Measurements from ENCODE around the gene CPVL. TPM values are rescaled to one million over a fixed set of nuclear protein-coding genes. Genes with fewer than 3 reads are reported as not detected.

Gene CPVL
- total RNA-seq, 3 donors from 2014 or later, result 11.4 to 44.2 (median 13.4) TPM

- H3K27me3 ChIP-seq, result no peaks in the 10 kb centered on the region
- TF ChIP-seq POLR2A (IDR thresholded peaks at IDR 0.05), result no peak
- TF ChIP-seq CTCF (IDR thresholded peaks at IDR 0.05), result no peak
Measured at GRCh38 chr7:29043576-29043975, 102.8 kb downstream of the CPVL start.

GRCh38 chr7:29042824-29043231, 103.5 kb downstream of the CPVL start:
- DNase-seq (ENCODE audit: low spot score in 2 of 2), result no peak
- Histone ChIP-seq H3K4me3 (no peak overlapping the region), H3K27ac (no peak overlapping the region), H3K9me3 (no peaks in the 10 kb centered on the region), H3K36me3 (no peaks in the 10 kb centered on the region), H3K4me1 (no peaks in the 10 kb centered on the region), H3K27me3 (no peaks in the 10 kb centered on the region)
- intact Hi-C loops (cut with DNase I; ENCODE audit: low total_unique reads), result no loop called here
- TF ChIP-seq CTCF (IDR thresholded peaks at IDR 0.05), result no peak
- no peak for TF ChIP-seq POLR2AphosphoS5 (IDR thresholded peaks at IDR 0.05)
- no peak for TF ChIP-seq POLR2A (IDR thresholded peaks at IDR 0.05)

More at GRCh38 chr7:29043576-29043975, 102.8 kb downstream of the CPVL start:
- Histone ChIP-seq H3K9me3 (no peaks in the 10 kb centered on the region), H3K36me3 (no peaks in the 10 kb centered on the region), H3K27ac (no peak overlapping the region), H3K4me3 (no peak overlapping the region), H3K4me1 (no peaks in the 10 kb centered on the region)
- DNase-seq (ENCODE audit: low spot score in 2 of 2), result no peak
- intact Hi-C loops (cut with DNase I; ENCODE audit: low total_unique reads), result no loop called here

GRCh38 chr7:29041991-29042390, 104.3 kb downstream of the CPVL start:
- no peaks in the 10 kb centered on the region for H3K36me3 ChIP-seq
- no peak overlapping the region for H3K27ac ChIP-seq
- intact Hi-C loops (cut with DNase I; ENCODE audit: low total_unique reads), result no loop called here
- no peaks in the 10 kb centered on the region for H3K27me3 ChIP-seq
- H3K4me3 ChIP-seq, result no peak overlapping the region
- no peak for DNase-seq (ENCODE audit: low spot score in 2 of 2)
- no peaks in the 10 kb centered on the region for H3K9me3 ChIP-seq
- TF ChIP-seq POLR2A (IDR thresholded peaks at IDR 0.05), result no peak
- TF ChIP-seq POLR2AphosphoS5 (IDR thresholded peaks at IDR 0.05), result no peak
- TF ChIP-seq CTCF (IDR thresholded peaks at IDR 0.05), result no peak
- H3K4me1 ChIP-seq, result no peaks in the 10 kb centered on the region

GRCh38 chr7:29040579-29040925, 105.8 kb downstream of the CPVL start:
- no peaks in the 10 kb centered on the region for H3K36me3 ChIP-seq
- no peak overlapping the region for H3K4me3 ChIP-seq
- H3K9me3 ChIP-seq, result no peaks in the 10 kb centered on the region
- H3K27me3 ChIP-seq, result no peaks in the 10 kb centered on the region
- no peak for DNase-seq (ENCODE audit: low spot score in 2 of 2)
- no peak overlapping the region for H3K27ac ChIP-seq
- no peaks in the 10 kb centered on the region for H3K4me1 ChIP-seq
- no peak for TF ChIP-seq CTCF (IDR thresholded peaks at IDR 0.05)
- TF ChIP-seq POLR2A (IDR thresholded peaks at IDR 0.05), result no peak
- TF ChIP-seq POLR2AphosphoS5 (IDR thresholded peaks at IDR 0.05), result no peak
- intact Hi-C loops (cut with DNase I; ENCODE audit: low total_unique reads), result no loop called here

GRCh38 chr7:29039821-29040578, 106.3 kb downstream of the CPVL start:
- TF ChIP-seq CTCF (IDR thresholded peaks at IDR 0.05), result no peak
- no peak for TF ChIP-seq POLR2AphosphoS5 (IDR thresholded peaks at IDR 0.05)
- no peak for TF ChIP-seq POLR2A (IDR thresholded peaks at IDR 0.05)
- Histone ChIP-seq H3K4me3 (no peak overlapping the region), H3K9me3 (no peaks in the 10 kb centered on the region), H3K27me3 (no peaks in the 10 kb centered on the region), H3K36me3 (no peaks in the 10 kb centered on the region), H3K27ac (no peak overlapping the region), H3K4me1 (no peaks in the 10 kb centered on the region)
- intact Hi-C loops (cut with DNase I; ENCODE audit: low total_unique reads), result no loop called here
- DNase-seq (ENCODE audit: low spot score in 2 of 2), result no peak

All from breast epithelium (tissue), 4 donors.